GM12878 (cell line): ENCODE measurements around the gene STARD10.

ENCODE experiments used
- BCLAF1 ChIP-seq: fragments of 450-650 bp; IDR thresholded peaks from 2 replicates; pipeline ENCODE4 v1.6.1; 2017; ENCODE audit warnings: antibody characterized with exemption, mild to moderate bottlenecking, moderate library complexity
- BRCA1 ChIP-seq: IDR thresholded peaks from 2 replicates; pipeline ENCODE4 v1.6.1; 2011; ENCODE audit warnings: low read depth, low read length, improper control_type of control experiment
- CBFB ChIP-seq: IDR thresholded peaks from 2 replicates; pipeline ENCODE4 v1.6.1; 2016; ENCODE audit warnings: antibody characterized with exemption, low read depth
- CTCF ChIP-seq, 3 experiments: IDR thresholded peaks in 2 of 3; conservative IDR thresholded peaks in 1 of 3; 2 replicates each; pipeline ENCODE4 v1.5.1; 2011; ENCODE audit warnings: low read depth in 3 of 3, low read length in 3 of 3, mild to moderate bottlenecking in 3 of 3, control low read depth in 2 of 3, moderate library complexity in 2 of 3, inconsistent platforms in 1 of 3, mixed read lengths in 1 of 3; ENCODE audit not compliant: control insufficient read depth in 2 of 3, insufficient read depth in 1 of 3; ENCODE audit errors: extremely low read depth in 1 of 3
- EED ChIP-seq: sonication (generic); IDR thresholded peaks from 2 replicates; pipeline ENCODE4 v1.6.1; 2016; ENCODE audit warnings: antibody characterized with exemption, low read depth
- ZNF274 ChIP-seq: IDR thresholded peaks from one replicate; pipeline ENCODE4 v1.8.0; 2011; ENCODE audit not compliant: insufficient read length, insufficient read depth
- TF ChIP-seq, protein P1 (sequence below): IDR thresholded peaks from 2 replicates; pipeline ENCODE4 v1.6.1; 2011; ENCODE audit warnings: low read depth, low read length, improper control_type of control experiment, borderline replicate concordance

- TF ChIP-seq CTCF (IDR thresholded peaks at IDR 0.05 in 2 of 3, conservative IDR thresholded peaks at IDR 0.05 in 1 of 3; ENCODE audit: control insufficient read depth in 2 of 3, extremely low read depth in 1 of 3, insufficient read depth in 1 of 3, low read depth in 3 of 3, low read length in 3 of 3) (no peak), BRCA1 (no peak), CBFB (no peak), ZNF274 (no peak), BCLAF1 (no peak), EED (no peak)
- TF ChIP-seq, protein P1, sequence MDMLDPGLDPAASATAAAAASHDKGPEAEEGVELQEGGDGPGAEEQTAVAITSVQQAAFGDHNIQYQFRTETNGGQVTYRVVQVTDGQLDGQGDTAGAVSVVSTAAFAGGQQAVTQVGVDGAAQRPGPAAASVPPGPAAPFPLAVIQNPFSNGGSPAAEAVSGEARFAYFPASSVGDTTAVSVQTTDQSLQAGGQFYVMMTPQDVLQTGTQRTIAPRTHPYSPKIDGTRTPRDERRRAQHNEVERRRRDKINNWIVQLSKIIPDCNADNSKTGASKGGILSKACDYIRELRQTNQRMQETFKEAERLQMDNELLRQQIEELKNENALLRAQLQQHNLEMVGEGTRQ: no peak
Observed at GRCh38 chr11:72718101-72718501, 75.7 kb downstream of the STARD10 start.
